Panc1 (cell line): ENCODE data around the gene COL4A4. TPM values are rescaled to one million over a fixed set of nuclear protein-coding genes. Genes with fewer than 3 reads are reported as not detected.

Experiments
- ATAC-seq: fragments of 200-7000 bp; cut with Tn5 transposase; 2 replicates; pipeline ENCODE4 v1.9.1; 2020; ENCODE audit warnings: mild to moderate bottlenecking, moderate library complexity
- BruUV-seq: library from RNA; stranded (reverse); fragments of 400-500 nt; replicated peaks from 2 replicates; lab custom pipeline; 2021; lab: Mats Ljungman, UMichigan
- CTCF ChIA-PET: fragments of 300-600 bp; sonication (Branson Sonifier 250); formaldehyde crosslinking; loops from one replicate; lab custom pipeline; 2022; ENCODE audit warnings: antibody characterized with exemption; lab: Charles Lee
- POLR2A ChIA-PET: fragments of 300-600 bp; sonication (Branson Sonifier 250); formaldehyde crosslinking; loops from one replicate; lab custom pipeline; 2022; ENCODE audit warnings: antibody characterized with exemption; lab: Charles Lee
- DNase-seq: peaks from one replicate; pipeline ENCODE4 v3.0.0-alpha.2; 2010; ENCODE audit warnings: low read depth, low spot score
- H3K27ac ChIP-seq: 2 replicates; pipeline ENCODE4 v1.5.1; 2011; ENCODE audit warnings: mild to moderate bottlenecking, low read length, inconsistent platforms
- H3K27me3 ChIP-seq: fragments of 200-500 bp; sonication (Bioruptor generic); 2 replicates; pipeline ENCODE4 v1.6.0; 2014; ENCODE audit warnings: low read length, inconsistent platforms; ENCODE audit not compliant: control insufficient read depth, insufficient read depth
- H3K36me3 ChIP-seq: fragments of 200-500 bp; sonication (Bioruptor generic); 2 replicates; pipeline ENCODE4 v1.5.1; 2014; ENCODE audit warnings: inconsistent platforms, mild to moderate bottlenecking, low read length, moderate library complexity; ENCODE audit not compliant: control insufficient read depth, insufficient read depth
- H3K4me1 ChIP-seq: 2 replicates; pipeline ENCODE4 v1.5.1; 2011; ENCODE audit warnings: inconsistent platforms, mild to moderate bottlenecking, low read length, moderate library complexity; ENCODE audit not compliant: control insufficient read depth, insufficient read depth
- H3K4me3 ChIP-seq, 2 experiments: 2 replicates each; pipeline ENCODE4 v1.5.1; 2011 to 2012; ENCODE audit warnings: low read depth in 2 of 2, low read length in 2 of 2, mild to moderate bottlenecking in 2 of 2, inconsistent platforms in 1 of 2, moderate library complexity in 1 of 2
- H3K9me3 ChIP-seq: fragments of 200-500 bp; sonication (Bioruptor generic); 2 replicates; pipeline ENCODE4 v1.5.1; 2014; ENCODE audit warnings: low read depth, mild to moderate bottlenecking, inconsistent platforms, low read length, moderate library complexity; ENCODE audit not compliant: control insufficient read depth, insufficient read depth
- CTCF ChIP-seq: fragments of 450-650 bp; IDR thresholded peaks from 2 replicates; pipeline ENCODE4 v1.5.1; 2017; ENCODE audit warnings: mild to moderate bottlenecking
- POLR2AphosphoS5 ChIP-seq: IDR thresholded peaks from 2 replicates; pipeline ENCODE4 v1.6.1; 2012; ENCODE audit warnings: mild to moderate bottlenecking, low read depth, low read length, moderate library complexity
- REST ChIP-seq, 2 experiments: IDR thresholded peaks; 2 replicates each; pipeline ENCODE4 v1.6.1; 2011 to 2012; ENCODE audit warnings: low read depth in 2 of 2, control low read depth in 1 of 2, low read length in 1 of 2, mild to moderate bottlenecking in 1 of 2, moderate library complexity in 1 of 2; ENCODE audit not compliant: insufficient read depth in 1 of 2
- SIN3A ChIP-seq: IDR thresholded peaks from 2 replicates; pipeline ENCODE4 v1.6.1; 2012; ENCODE audit warnings: low read depth, mild to moderate bottlenecking, low read length, moderate library complexity, borderline replicate concordance; ENCODE audit not compliant: insufficient read depth
- TCF7L2 ChIP-seq: IDR thresholded peaks from 2 replicates; pipeline ENCODE4 v1.6.1; 2011; ENCODE audit warnings: mild to moderate bottlenecking, low read depth, low read length, inconsistent platforms
- in situ Hi-C: cut with HindIII; loops from 2 replicates; pipeline ENCODE4 v1.10.0; 2016; ENCODE audit warnings: low sequenced_read_pairs, low pct_unique_long_range_greater_than_20kb
- intact Hi-C: fragments of 100-400 bp; cut with micrococcal nuclease; formaldehyde crosslinking; loops from one replicate; pipeline ENCODE4 v1.10.0; 2022; ENCODE audit not compliant: unreplicated experiment
- total RNA-seq: library from RNA; stranded (reverse); gene quantifications from one replicate; pipeline ENCODE4 v1.2.1, GENCODE V29; 2021; ENCODE audit not compliant: unreplicated experiment

Gene COL4A4
- total RNA-seq, 1 experiment from 2014 or later, result 0.13 TPM

- no peaks in the 10 kb centered on the region for H3K9me3 ChIP-seq
- ChIA-PET CTCF (no interaction called here), POLR2A (no interaction called here)
- no peak for DNase-seq
- no peak for TF ChIP-seq TCF7L2
- no peak for TF ChIP-seq REST (IDR thresholded peaks at IDR 0.05; ENCODE audit: insufficient read depth in 1 of 2, low read depth in 2 of 2, low read length in 1 of 2)
- no peak for TF ChIP-seq SIN3A
- TF ChIP-seq CTCF, result no peak
- no peak for TF ChIP-seq POLR2AphosphoS5
- intact Hi-C loops, result no loop called here
- no peak for ATAC-seq
- no TSS peak for BruUV-seq
- no peak overlapping the region for H3K4me3 ChIP-seq
- in situ Hi-C loops, result no loop called here
- peaks cover 4% of the 10 kb centered on the region; the same call in 1 of the 2 replicates for H3K4me1 ChIP-seq
- peaks cover 20% of the 10 kb centered on the region for H3K27me3 ChIP-seq
- no peaks in the 10 kb centered on the region for H3K36me3 ChIP-seq
- H3K27ac ChIP-seq, result no peak overlapping the region
Observed at GRCh38 chr2:227160164-227160563, 3.8 kb downstream of the COL4A4 start.

GRCh38 chr2:227154986-227155774, 8.8 kb downstream of the COL4A4 start:
- ChIA-PET POLR2A (no interaction called here), CTCF (no interaction called here)
- Histone ChIP-seq H3K4me3 (no peak overlapping the region), H3K9me3 (no peaks in the 10 kb centered on the region), H3K4me1 (no peaks in the 10 kb centered on the region), H3K27ac (no peak overlapping the region), H3K27me3 (no peaks in the 10 kb centered on the region; the same call in 1 of the 2 replicates), H3K36me3 (no peaks in the 10 kb centered on the region)
- no peak for TF ChIP-seq POLR2AphosphoS5
- TF ChIP-seq TCF7L2, result no peak
- no peak for TF ChIP-seq CTCF
- no peak for TF ChIP-seq REST (IDR thresholded peaks at IDR 0.05; ENCODE audit: insufficient read depth in 1 of 2, low read depth in 2 of 2, low read length in 1 of 2)
- TF ChIP-seq SIN3A, result no peak
- BruUV-seq, result no TSS peak
- ATAC-seq (no peak), DNase-seq (no peak)
- in situ Hi-C loops (no loop called here), intact Hi-C loops (no loop called here)
